ENCODE results near the gene SCN2B.

DNA sequence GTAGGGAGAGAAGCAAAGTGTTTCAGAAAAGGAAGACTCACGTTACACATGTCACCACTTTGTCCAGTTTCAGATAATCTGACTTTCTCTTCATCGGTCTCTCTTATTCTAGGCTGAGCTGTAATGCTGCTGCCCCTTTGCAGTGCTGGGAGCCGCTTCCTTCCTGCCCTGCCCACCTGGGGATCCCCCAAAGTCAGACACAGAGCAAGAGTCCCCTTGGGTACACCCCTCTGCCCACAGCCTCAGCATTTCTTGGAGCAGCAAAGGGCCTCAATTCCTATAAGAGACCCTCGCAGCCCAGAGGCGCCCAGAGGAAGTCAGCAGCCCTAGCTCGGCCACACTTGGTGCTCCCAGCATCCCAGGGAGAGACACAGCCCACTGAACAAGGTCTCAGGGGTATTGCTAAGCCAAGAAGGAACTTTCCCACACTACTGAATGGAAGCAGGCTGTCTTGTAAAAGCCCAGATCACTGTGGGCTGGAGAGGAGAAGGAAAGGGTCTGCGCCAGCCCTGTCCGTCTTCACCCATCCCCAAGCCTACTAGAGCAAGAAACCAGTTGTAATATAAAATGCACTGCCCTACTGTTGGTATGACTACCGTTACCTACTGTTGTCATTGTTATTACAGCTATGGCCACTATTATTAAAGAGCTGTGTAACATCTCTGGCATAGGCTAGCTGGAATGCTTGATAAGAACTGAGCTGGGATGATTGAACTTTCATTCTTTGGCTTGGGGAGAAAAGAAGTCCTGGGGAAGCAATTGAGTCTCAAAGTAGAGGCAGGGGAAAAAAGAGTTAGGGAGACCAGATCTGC, 58.4 kb downstream of the SCN2B start:
- TF ChIP-seq, protein P1, sequence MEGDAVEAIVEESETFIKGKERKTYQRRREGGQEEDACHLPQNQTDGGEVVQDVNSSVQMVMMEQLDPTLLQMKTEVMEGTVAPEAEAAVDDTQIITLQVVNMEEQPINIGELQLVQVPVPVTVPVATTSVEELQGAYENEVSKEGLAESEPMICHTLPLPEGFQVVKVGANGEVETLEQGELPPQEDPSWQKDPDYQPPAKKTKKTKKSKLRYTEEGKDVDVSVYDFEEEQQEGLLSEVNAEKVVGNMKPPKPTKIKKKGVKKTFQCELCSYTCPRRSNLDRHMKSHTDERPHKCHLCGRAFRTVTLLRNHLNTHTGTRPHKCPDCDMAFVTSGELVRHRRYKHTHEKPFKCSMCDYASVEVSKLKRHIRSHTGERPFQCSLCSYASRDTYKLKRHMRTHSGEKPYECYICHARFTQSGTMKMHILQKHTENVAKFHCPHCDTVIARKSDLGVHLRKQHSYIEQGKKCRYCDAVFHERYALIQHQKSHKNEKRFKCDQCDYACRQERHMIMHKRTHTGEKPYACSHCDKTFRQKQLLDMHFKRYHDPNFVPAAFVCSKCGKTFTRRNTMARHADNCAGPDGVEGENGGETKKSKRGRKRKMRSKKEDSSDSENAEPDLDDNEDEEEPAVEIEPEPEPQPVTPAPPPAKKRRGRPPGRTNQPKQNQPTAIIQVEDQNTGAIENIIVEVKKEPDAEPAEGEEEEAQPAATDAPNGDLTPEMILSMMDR (conservative IDR thresholded peaks at IDR 0.05; ENCODE audit: low read depth, low read length), result no peak
- no peak for TF ChIP-seq EZH2 (IDR thresholded peaks at IDR 0.05; ENCODE audit: borderline replicate concordance, low read depth, low read length, poor library complexity, severe bottlenecking)

Measured in A673 (cell line).